SK-N-SH (cell line): ENCODE measurements around the gene DGKE.

Experiments
- EP300 ChIP-seq, 2 experiments: IDR thresholded peaks; 2 replicates each; pipeline versions ENCODE4 v1.4.0 to v1.6.1; 2012; ENCODE audit warnings: borderline replicate concordance in 1 of 2, low read depth in 1 of 2, low read length in 1 of 2
- EZH2phosphoT487 ChIP-seq: fragments of 200-600 bp; sonication (generic); IDR thresholded peaks from 2 replicates; pipeline ENCODE4 v1.6.1; 2017; ENCODE audit warnings: low read depth, mixed run types, mild to moderate bottlenecking, antibody characterized with exemption, moderate library complexity, borderline replicate concordance
- JUND ChIP-seq: IDR thresholded peaks from 2 replicates; pipeline ENCODE4 v1.4.0; 2012
- POLR2AphosphoS5 ChIP-seq: IDR thresholded peaks from 2 replicates; pipeline ENCODE4 v1.6.1; 2012; ENCODE audit warnings: low read depth, low read length
- RFX5 ChIP-seq: IDR thresholded peaks from 2 replicates; pipeline ENCODE4 v1.6.1; 2012; ENCODE audit warnings: mild to moderate bottlenecking, improper control_type of control experiment, low read length
- SMC3 ChIP-seq: IDR thresholded peaks from 2 replicates; pipeline ENCODE4 v1.6.1; 2012; ENCODE audit warnings: low read depth, low read length, improper control_type of control experiment
- TAF1 ChIP-seq: IDR thresholded peaks from 2 replicates; pipeline ENCODE4 v1.6.1; 2012; ENCODE audit warnings: low read depth, mild to moderate bottlenecking, low read length, moderate library complexity, borderline replicate concordance
- TF ChIP-seq, protein P1 (sequence below): fragments of 200-600 bp; sonication (generic); IDR thresholded peaks from 2 replicates; pipeline ENCODE4 v1.6.1; 2017; ENCODE audit warnings: antibody characterized with exemption, mild to moderate bottlenecking, moderate library complexity
- TF ChIP-seq, protein P2 (sequence below): IDR thresholded peaks from 2 replicates; pipeline ENCODE4 v1.4.0; 2012; ENCODE audit warnings: low read depth, borderline replicate concordance
- TF ChIP-seq, protein P3 (sequence below): IDR thresholded peaks from 2 replicates; pipeline ENCODE4 v1.4.0; 2012; ENCODE audit warnings: low read depth
- TF ChIP-seq, protein P4 (sequence below): fragments of 150-350 bp; IDR thresholded peaks from 2 replicates; pipeline ENCODE4 v1.6.1; 2017; ENCODE audit warnings: antibody characterized with exemption, low read length, low read depth, borderline replicate concordance
- TF ChIP-seq, protein P5 (sequence below): IDR thresholded peaks from 2 replicates; pipeline ENCODE4 v1.6.1; 2012; ENCODE audit warnings: mild to moderate bottlenecking, low read depth, low read length, moderate library complexity

DNA sequence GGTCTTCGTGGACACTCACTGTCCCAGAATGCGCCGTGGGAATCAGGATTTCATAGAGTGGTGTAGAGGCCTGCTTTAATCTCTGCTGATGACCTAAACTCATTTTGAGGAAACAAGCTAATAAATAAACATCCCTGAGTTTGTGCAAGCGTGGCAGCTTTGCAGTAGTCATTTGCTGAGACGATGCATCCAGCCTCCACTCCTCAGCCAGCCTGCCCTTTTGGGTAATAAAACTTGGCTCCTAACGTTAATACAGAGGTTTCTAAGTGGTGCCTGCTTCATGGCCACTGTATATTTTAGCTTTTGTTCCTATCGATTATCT lies 1.3 kb downstream of the DGKE start:
- TF ChIP-seq TAF1 (no peak), EP300 (IDR thresholded peaks at IDR 0.05; ENCODE audit: borderline replicate concordance in 1 of 2, low read depth in 1 of 2, low read length in 1 of 2) (no peak), JUND (no peak), SMC3 (no peak), RFX5 (no peak), POLR2AphosphoS5 (no peak), EZH2phosphoT487 (no peak)
- TF ChIP-seq, protein P1, sequence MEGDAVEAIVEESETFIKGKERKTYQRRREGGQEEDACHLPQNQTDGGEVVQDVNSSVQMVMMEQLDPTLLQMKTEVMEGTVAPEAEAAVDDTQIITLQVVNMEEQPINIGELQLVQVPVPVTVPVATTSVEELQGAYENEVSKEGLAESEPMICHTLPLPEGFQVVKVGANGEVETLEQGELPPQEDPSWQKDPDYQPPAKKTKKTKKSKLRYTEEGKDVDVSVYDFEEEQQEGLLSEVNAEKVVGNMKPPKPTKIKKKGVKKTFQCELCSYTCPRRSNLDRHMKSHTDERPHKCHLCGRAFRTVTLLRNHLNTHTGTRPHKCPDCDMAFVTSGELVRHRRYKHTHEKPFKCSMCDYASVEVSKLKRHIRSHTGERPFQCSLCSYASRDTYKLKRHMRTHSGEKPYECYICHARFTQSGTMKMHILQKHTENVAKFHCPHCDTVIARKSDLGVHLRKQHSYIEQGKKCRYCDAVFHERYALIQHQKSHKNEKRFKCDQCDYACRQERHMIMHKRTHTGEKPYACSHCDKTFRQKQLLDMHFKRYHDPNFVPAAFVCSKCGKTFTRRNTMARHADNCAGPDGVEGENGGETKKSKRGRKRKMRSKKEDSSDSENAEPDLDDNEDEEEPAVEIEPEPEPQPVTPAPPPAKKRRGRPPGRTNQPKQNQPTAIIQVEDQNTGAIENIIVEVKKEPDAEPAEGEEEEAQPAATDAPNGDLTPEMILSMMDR = no peak
- TF ChIP-seq, protein P2, sequence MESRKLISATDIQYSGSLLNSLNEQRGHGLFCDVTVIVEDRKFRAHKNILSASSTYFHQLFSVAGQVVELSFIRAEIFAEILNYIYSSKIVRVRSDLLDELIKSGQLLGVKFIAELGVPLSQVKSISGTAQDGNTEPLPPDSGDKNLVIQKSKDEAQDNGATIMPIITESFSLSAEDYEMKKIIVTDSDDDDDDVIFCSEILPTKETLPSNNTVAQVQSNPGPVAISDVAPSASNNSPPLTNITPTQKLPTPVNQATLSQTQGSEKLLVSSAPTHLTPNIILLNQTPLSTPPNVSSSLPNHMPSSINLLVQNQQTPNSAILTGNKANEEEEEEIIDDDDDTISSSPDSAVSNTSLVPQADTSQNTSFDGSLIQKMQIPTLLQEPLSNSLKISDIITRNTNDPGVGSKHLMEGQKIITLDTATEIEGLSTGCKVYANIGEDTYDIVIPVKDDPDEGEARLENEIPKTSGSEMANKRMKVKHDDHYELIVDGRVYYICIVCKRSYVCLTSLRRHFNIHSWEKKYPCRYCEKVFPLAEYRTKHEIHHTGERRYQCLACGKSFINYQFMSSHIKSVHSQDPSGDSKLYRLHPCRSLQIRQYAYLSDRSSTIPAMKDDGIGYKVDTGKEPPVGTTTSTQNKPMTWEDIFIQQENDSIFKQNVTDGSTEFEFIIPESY = no peak
- TF ChIP-seq, protein P3, sequence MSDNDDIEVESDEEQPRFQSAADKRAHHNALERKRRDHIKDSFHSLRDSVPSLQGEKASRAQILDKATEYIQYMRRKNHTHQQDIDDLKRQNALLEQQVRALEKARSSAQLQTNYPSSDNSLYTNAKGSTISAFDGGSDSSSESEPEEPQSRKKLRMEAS = no peak
- TF ChIP-seq, protein P4, sequence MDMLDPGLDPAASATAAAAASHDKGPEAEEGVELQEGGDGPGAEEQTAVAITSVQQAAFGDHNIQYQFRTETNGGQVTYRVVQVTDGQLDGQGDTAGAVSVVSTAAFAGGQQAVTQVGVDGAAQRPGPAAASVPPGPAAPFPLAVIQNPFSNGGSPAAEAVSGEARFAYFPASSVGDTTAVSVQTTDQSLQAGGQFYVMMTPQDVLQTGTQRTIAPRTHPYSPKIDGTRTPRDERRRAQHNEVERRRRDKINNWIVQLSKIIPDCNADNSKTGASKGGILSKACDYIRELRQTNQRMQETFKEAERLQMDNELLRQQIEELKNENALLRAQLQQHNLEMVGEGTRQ = no peak
- TF ChIP-seq, protein P5, sequence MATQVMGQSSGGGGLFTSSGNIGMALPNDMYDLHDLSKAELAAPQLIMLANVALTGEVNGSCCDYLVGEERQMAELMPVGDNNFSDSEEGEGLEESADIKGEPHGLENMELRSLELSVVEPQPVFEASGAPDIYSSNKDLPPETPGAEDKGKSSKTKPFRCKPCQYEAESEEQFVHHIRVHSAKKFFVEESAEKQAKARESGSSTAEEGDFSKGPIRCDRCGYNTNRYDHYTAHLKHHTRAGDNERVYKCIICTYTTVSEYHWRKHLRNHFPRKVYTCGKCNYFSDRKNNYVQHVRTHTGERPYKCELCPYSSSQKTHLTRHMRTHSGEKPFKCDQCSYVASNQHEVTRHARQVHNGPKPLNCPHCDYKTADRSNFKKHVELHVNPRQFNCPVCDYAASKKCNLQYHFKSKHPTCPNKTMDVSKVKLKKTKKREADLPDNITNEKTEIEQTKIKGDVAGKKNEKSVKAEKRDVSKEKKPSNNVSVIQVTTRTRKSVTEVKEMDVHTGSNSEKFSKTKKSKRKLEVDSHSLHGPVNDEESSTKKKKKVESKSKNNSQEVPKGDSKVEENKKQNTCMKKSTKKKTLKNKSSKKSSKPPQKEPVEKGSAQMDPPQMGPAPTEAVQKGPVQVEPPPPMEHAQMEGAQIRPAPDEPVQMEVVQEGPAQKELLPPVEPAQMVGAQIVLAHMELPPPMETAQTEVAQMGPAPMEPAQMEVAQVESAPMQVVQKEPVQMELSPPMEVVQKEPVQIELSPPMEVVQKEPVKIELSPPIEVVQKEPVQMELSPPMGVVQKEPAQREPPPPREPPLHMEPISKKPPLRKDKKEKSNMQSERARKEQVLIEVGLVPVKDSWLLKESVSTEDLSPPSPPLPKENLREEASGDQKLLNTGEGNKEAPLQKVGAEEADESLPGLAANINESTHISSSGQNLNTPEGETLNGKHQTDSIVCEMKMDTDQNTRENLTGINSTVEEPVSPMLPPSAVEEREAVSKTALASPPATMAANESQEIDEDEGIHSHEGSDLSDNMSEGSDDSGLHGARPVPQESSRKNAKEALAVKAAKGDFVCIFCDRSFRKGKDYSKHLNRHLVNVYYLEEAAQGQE = no peak
